Fibroblast of lung (primary cell): ENCODE results near the gene SIGLEC6.

Experiments used
- CTCF ChIP-seq, 2 donors: IDR thresholded peaks in 1 of 2; conservative IDR thresholded peaks in 1 of 2; 1 replicate in 1 of 2; 2 replicates in 1 of 2; pipeline ENCODE4 v1.5.1; 2011 to 2012; ENCODE audit warnings: low read length in 2 of 2, control low read depth in 1 of 2, inconsistent platforms in 1 of 2, low read depth in 1 of 2, mild to moderate bottlenecking in 1 of 2
- EZH2 ChIP-seq: IDR thresholded peaks from 2 replicates; pipeline ENCODE4 v1.5.1; 2012; ENCODE audit warnings: low read length, control low read depth, mild to moderate bottlenecking; ENCODE audit errors: missing control alignments

DNA sequence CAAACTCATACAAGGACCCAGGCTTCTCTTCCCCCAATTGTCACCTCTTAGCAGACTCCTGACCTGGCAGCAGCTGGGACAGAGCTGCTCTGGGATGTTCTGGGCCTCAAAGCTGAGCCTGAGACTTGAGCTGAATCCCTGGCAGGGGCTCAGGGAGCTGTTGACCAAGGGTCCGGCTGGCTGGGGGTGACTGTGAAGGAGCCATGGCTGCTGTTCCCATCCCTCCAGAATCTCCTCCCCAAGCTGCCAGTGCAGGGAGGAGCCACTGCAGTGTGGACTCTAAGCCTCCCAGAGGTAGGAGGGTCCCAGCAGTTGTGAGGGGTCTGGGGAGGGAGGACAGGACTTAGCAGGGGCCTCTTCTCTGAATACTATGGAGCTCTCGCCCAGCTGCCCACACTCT lies 2.2 kb downstream of the SIGLEC6 start:
- no peak for TF ChIP-seq CTCF (conservative IDR thresholded peaks at IDR 0.05 in 1 of 2, IDR thresholded peaks at IDR 0.05 in 1 of 2; ENCODE audit: low read depth in 1 of 2, low read length in 2 of 2)
- TF ChIP-seq EZH2 = no peak
